SK-N-SH (cell line): ENCODE measurements around the gene ASPDH.

Experiments
- EZH2phosphoT487 ChIP-seq: fragments of 200-600 bp; sonication (generic); IDR thresholded peaks from 2 replicates; pipeline ENCODE4 v1.6.1; 2017; ENCODE audit warnings: low read depth, mixed run types, mild to moderate bottlenecking, antibody characterized with exemption, moderate library complexity, borderline replicate concordance
- FOXJ3 ChIP-seq: sonication (generic); formaldehyde crosslinking; IDR thresholded peaks from 2 replicates; pipeline ENCODE4 v1.5.1; 2020; ENCODE audit warnings: mild to moderate bottlenecking, missing genetic modification reagents

DNA sequence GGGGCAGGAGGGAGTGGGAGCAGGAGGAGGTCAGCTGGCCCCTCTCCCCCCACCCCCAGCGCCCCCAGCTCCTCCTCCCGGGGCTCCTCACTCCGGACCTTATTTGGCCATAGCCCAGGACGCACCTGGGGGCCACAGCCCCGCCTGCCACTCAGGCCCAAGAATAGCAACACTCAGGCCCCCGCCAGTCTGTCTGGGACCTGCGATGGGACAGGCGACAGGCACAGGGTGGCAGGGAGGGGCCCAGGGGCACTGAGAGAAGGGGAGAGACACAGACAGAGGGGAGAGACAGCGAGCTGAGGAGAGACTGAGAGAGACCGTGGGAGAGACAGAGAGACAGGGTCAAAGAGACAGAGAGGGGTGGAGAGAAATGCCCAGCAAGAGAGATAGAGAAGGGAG is 13.0 kb downstream of the ASPDH start:
- TF ChIP-seq FOXJ3 (CRISPR knock-in tag) (no peak), EZH2phosphoT487 (no peak)
